Measurements from ENCODE around the gene KBTBD8.

Gene KBTBD8

DNA sequence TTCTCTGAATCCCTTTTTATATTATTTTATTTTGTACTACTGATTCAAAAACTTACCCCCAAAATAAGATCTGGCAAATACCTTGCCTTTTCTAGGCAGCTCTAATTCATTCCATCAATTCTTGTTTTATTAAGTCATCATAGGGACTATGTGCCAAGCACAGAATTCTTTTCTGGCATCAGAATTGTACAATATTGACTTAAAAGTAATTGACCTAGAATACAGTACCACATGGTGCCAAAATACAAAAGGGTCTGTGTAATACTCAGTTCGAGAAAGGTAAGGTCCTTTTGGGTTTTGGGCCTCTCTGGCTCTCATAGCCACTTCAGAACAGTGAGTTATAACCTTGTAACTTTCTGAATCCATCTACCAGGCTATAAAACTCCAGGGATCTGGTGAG is 46.2 kb downstream of the KBTBD8 start:
- Mint-ChIP-seq H3K4me1 (ENCODE audit: low read depth) (no peaks in the 10 kb centered on the region), H3K27ac (no peak overlapping the region), H3K4me3 (no peak overlapping the region), H3K27me3 (ENCODE audit: low read depth) (no peaks in the 10 kb centered on the region), H3K36me3 (ENCODE audit: low read depth) (no peaks in the 10 kb centered on the region), H3K9me3 (no peaks in the 10 kb centered on the region)

DNA sequence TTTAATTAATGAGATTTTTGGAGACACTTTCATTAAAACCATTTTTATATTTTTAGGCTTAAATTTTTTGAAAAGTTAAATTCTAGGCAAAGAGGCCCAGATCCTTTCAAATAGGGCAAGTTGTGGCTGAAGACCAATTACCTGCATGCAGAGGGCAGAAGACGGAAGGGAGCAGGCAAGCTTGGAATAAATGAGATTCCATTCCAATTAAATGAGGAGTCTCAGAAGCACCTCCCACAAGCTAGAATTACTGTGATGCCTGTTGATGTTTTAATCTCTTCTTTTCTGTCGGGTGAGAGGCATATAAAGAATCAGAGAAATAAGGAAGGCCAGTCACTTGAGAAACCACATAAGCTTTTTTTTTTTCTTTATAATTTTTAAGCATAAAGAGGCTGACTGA is 46.8 kb downstream of the KBTBD8 start:
- Mint-ChIP-seq H3K4me3 (no peak overlapping the region), H3K4me1 (ENCODE audit: low read depth) (no peaks in the 10 kb centered on the region), H3K9me3 (no peaks in the 10 kb centered on the region), H3K27me3 (ENCODE audit: low read depth) (peaks cover under 1% of the 10 kb centered on the region), H3K27ac (no peak overlapping the region), H3K36me3 (ENCODE audit: low read depth) (no peaks in the 10 kb centered on the region)

GRCh38 chr3:67045711-67046465 is 47.8 kb downstream of the KBTBD8 start:
- Mint-ChIP-seq H3K4me3 (no peak overlapping the region), H3K9me3 (no peaks in the 10 kb centered on the region), H3K4me1 (ENCODE audit: low read depth) (no peaks in the 10 kb centered on the region), H3K36me3 (ENCODE audit: low read depth) (no peaks in the 10 kb centered on the region), H3K27me3 (ENCODE audit: low read depth) (peaks cover 7% of the 10 kb centered on the region), H3K27ac (no peak overlapping the region)

DNA sequence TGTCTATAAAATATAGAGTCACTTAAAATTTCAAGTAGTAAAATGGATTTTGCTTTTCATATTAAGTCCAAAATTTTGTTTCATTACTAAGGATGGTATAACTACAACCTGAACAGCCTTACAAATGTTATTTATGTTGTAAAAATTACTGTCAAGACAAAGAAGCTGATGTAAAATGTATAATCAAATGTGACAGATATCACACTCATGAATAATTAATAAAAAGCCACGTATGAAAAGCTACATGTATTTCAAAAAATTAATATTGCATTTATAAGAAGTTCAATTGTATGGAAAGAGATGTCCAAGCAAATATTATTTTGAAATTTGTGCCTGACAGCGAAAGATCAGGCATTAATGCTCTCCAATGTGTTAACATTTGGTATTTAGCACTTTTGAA is 48.9 kb downstream of the KBTBD8 start:
- Mint-ChIP-seq H3K36me3 (ENCODE audit: low read depth) (no peaks in the 10 kb centered on the region), H3K4me3 (no peak overlapping the region), H3K4me1 (ENCODE audit: low read depth) (no peaks in the 10 kb centered on the region), H3K9me3 (no peaks in the 10 kb centered on the region), H3K27ac (no peak overlapping the region), H3K27me3 (ENCODE audit: low read depth) (peaks cover 7% of the 10 kb centered on the region)

DNA sequence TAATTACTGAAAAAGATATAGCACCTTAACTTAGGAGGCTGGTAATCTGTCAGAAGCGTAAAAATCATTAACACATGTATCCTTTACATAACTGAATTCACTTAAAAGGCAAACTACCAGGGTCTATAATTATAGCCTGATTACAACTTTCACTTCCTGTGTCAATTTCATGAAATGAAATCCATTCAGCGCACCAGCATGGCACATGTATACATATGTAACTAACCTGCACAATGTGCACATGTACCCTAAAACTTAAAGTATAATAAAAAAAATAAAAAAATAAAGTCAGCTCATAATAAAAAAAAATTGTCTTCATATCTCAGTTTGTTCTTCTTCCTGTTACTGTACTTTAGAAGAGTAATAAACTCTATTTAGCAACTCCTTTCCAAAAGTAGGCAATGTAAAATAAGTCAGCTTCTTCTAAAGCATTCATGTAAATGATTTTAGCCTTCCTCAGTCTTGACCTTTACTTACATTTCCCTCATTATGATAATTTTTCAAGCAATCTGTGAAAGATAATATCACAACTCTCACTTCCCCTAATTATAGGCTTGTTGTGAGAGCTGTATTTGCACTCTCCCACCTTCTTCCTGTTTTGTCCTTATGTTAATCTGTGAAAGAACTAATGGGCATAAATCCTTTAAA is 50.1 kb downstream of the KBTBD8 start:
- no peak overlapping the region for H3K27ac Mint-ChIP-seq
- no peaks in the 10 kb centered on the region for H3K9me3 Mint-ChIP-seq
- no peak overlapping the region for H3K4me3 Mint-ChIP-seq
- H3K36me3 Mint-ChIP-seq (ENCODE audit: low read depth) = no peaks in the 10 kb centered on the region
- no peaks in the 10 kb centered on the region for H3K4me1 Mint-ChIP-seq (ENCODE audit: low read depth)
- H3K27me3 Mint-ChIP-seq (ENCODE audit: low read depth) = peaks cover 7% of the 10 kb centered on the region

DNA sequence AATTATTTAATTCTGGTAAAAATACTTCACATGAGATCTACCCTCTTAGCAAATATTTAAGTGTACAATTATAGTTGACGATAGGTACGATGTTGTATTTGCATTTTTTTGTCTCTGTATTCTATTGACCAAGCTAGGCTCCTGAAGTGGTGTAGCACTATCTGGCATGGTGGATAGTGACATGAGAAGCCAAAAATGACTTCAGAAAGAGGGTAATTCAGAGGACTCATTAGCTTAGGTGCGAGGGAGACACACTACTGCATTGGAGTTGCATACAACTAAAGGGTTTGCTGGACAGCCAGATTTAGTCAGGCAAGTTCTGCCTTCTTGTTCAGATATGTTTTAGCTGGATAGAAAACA is 50.6 kb downstream of the KBTBD8 start:
- Mint-ChIP-seq H3K9me3 (no peaks in the 10 kb centered on the region), H3K4me3 (no peak overlapping the region), H3K36me3 (ENCODE audit: low read depth) (no peaks in the 10 kb centered on the region), H3K27me3 (ENCODE audit: low read depth) (peaks cover 8% of the 10 kb centered on the region), H3K27ac (no peak overlapping the region), H3K4me1 (ENCODE audit: low read depth) (no peaks in the 10 kb centered on the region)

DNA sequence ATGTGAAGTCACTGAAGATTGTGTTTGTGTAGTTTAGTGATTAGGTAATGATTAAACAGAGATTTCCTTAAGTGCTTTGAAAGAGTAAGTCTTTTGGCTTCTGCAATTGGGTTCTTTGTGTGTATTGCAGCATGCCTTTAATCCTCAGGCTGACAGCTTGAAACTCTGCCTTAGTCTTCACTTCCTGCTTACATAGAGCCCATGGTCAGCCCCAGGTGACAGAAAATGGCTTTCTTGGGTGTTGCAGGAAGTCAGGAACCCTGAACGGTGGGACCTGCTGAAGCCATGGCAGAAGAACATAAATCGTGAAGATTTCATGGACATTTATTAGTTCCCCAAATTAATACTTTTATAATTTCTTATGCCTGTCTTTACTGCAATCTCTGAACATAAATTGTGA is 61.3 kb downstream of the KBTBD8 start:
- Mint-ChIP-seq H3K36me3 (ENCODE audit: low read depth) (no peaks in the 10 kb centered on the region), H3K27ac (no peak overlapping the region), H3K4me1 (ENCODE audit: low read depth) (no peaks in the 10 kb centered on the region), H3K9me3 (peaks cover 5% of the 10 kb centered on the region), H3K27me3 (ENCODE audit: low read depth) (peaks cover 6% of the 10 kb centered on the region), H3K4me3 (no peak overlapping the region)
